ENCODE measurements around the gene SLC12A9. TPM values are rescaled to one million over a fixed set of nuclear protein-coding genes. Genes with fewer than 3 reads are reported as not detected.

The SLC12A9 gene
- total and polyA plus RNA-seq, 2 of the 8 experiments (the other 6 are each of a cell fraction or from before 2014, with no cell fraction given), result 31.4 to 40.1 TPM

DNA sequence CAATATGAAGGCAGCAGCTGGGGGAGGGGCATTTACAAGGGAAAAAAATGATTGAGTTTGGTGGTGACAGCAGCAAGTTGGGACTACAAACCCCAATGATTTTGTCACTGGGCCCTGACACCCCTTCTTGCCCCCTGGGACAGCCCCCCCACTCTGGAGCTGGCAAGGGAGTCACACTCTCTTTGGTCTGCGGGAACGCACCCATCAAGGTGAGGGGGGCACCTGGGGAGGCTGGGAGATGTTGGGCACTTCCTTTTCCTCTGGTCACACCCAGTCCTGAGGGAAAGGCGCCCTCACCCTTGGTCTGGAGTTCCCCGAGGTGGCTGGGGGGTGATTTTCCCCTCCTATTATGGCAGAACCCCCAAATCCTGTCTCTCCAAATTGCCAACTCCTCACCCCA is 49.6 kb upstream of the SLC12A9 start (continued):
- no peak for TF ChIP-seq KDM1A (IDR thresholded peaks at IDR 0.05; ENCODE audit: borderline replicate concordance, low read length)
- TF ChIP-seq, protein P1, sequence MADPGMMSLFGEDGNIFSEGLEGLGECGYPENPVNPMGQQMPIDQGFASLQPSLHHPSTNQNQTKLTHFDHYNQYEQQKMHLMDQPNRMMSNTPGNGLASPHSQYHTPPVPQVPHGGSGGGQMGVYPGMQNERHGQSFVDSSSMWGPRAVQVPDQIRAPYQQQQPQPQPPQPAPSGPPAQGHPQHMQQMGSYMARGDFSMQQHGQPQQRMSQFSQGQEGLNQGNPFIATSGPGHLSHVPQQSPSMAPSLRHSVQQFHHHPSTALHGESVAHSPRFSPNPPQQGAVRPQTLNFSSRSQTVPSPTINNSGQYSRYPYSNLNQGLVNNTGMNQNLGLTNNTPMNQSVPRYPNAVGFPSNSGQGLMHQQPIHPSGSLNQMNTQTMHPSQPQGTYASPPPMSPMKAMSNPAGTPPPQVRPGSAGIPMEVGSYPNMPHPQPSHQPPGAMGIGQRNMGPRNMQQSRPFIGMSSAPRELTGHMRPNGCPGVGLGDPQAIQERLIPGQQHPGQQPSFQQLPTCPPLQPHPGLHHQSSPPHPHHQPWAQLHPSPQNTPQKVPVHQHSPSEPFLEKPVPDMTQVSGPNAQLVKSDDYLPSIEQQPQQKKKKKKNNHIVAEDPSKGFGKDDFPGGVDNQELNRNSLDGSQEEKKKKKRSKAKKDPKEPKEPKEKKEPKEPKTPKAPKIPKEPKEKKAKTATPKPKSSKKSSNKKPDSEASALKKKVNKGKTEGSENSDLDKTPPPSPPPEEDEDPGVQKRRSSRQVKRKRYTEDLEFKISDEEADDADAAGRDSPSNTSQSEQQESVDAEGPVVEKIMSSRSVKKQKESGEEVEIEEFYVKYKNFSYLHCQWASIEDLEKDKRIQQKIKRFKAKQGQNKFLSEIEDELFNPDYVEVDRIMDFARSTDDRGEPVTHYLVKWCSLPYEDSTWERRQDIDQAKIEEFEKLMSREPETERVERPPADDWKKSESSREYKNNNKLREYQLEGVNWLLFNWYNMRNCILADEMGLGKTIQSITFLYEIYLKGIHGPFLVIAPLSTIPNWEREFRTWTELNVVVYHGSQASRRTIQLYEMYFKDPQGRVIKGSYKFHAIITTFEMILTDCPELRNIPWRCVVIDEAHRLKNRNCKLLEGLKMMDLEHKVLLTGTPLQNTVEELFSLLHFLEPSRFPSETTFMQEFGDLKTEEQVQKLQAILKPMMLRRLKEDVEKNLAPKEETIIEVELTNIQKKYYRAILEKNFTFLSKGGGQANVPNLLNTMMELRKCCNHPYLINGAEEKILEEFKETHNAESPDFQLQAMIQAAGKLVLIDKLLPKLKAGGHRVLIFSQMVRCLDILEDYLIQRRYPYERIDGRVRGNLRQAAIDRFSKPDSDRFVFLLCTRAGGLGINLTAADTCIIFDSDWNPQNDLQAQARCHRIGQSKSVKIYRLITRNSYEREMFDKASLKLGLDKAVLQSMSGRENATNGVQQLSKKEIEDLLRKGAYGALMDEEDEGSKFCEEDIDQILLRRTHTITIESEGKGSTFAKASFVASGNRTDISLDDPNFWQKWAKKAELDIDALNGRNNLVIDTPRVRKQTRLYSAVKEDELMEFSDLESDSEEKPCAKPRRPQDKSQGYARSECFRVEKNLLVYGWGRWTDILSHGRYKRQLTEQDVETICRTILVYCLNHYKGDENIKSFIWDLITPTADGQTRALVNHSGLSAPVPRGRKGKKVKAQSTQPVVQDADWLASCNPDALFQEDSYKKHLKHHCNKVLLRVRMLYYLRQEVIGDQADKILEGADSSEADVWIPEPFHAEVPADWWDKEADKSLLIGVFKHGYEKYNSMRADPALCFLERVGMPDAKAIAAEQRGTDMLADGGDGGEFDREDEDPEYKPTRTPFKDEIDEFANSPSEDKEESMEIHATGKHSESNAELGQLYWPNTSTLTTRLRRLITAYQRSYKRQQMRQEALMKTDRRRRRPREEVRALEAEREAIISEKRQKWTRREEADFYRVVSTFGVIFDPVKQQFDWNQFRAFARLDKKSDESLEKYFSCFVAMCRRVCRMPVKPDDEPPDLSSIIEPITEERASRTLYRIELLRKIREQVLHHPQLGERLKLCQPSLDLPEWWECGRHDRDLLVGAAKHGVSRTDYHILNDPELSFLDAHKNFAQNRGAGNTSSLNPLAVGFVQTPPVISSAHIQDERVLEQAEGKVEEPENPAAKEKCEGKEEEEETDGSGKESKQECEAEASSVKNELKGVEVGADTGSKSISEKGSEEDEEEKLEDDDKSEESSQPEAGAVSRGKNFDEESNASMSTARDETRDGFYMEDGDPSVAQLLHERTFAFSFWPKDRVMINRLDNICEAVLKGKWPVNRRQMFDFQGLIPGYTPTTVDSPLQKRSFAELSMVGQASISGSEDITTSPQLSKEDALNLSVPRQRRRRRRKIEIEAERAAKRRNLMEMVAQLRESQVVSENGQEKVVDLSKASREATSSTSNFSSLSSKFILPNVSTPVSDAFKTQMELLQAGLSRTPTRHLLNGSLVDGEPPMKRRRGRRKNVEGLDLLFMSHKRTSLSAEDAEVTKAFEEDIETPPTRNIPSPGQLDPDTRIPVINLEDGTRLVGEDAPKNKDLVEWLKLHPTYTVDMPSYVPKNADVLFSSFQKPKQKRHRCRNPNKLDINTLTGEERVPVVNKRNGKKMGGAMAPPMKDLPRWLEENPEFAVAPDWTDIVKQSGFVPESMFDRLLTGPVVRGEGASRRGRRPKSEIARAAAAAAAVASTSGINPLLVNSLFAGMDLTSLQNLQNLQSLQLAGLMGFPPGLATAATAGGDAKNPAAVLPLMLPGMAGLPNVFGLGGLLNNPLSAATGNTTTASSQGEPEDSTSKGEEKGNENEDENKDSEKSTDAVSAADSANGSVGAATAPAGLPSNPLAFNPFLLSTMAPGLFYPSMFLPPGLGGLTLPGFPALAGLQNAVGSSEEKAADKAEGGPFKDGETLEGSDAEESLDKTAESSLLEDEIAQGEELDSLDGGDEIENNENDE (IDR thresholded peaks at IDR 0.05; ENCODE audit: insufficient replicate concordance, low read length), result no peak
- TF ChIP-seq SP4 (IDR thresholded peaks at IDR 0.05; ENCODE audit: low read length), result no peak
